Stimulated activated CD4-positive, alpha-beta T cell treated with anti-CD3 and anti-CD28 coated beads, Interleukin-1b, Interleukin-23, amount 100 ng/mL, for 4 hours (primary cell): ENCODE results near the gene PSMD7.

Experiments used
- DNase-seq, 2 donors: peaks; one replicate each; pipeline ENCODE4 v3.0.0-alpha.2; 2020; ENCODE audit warnings: low read depth in 2 of 2

The PSMD7 gene

GRCh38 chr16:74296432-74297144 is at the start of gene PSMD7:
Gene PSMD7 (plus strand): TSS chr16:74296814. CDS start chr16:74296915, 101 bp downstream.
- peak; percentile 71 to 81 for DNase-seq

DNA sequence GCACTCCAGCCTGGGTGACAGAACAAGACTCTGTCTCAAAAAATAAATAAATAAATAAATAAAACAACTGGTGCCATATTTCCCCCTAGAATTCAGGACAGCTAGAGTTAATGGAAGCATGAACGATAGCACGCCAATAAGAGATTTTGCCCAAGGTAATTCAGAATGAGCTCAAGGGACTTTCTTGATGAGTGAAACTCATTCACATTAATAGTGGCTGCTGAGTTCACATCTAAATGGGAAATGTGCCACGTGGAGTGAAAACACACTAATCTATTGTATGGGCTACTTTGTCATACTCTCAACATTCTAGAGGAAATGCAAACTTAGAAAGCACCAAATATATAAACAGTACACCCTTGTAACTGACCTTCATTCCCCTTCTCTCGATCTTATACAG is 47.4 kb upstream of the PSMD7 start:
- no peak for DNase-seq

GRCh38 chr16:74249846-74250245 is 46.8 kb upstream of the PSMD7 start:
- DNase-seq, result no peak

DNA sequence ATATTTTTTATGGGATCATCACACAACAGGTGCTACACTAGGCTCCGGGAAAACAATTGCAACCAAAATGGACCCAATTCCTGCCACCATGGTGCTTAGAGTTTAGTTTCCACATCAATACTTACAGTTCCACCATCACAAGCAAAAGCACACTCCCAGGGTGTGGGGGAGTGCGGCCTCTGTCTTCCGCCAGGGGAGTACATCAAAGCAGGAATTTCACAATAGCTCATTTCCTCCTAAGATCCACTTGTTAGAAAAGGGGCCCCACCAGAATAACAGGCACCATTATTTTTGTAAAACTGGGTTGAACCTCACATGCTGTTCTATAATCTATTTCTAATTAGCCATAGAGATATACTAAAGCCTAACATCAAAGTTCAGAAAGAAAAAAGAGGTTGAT is 44.3 kb upstream of the PSMD7 start:
- no peak for DNase-seq

DNA sequence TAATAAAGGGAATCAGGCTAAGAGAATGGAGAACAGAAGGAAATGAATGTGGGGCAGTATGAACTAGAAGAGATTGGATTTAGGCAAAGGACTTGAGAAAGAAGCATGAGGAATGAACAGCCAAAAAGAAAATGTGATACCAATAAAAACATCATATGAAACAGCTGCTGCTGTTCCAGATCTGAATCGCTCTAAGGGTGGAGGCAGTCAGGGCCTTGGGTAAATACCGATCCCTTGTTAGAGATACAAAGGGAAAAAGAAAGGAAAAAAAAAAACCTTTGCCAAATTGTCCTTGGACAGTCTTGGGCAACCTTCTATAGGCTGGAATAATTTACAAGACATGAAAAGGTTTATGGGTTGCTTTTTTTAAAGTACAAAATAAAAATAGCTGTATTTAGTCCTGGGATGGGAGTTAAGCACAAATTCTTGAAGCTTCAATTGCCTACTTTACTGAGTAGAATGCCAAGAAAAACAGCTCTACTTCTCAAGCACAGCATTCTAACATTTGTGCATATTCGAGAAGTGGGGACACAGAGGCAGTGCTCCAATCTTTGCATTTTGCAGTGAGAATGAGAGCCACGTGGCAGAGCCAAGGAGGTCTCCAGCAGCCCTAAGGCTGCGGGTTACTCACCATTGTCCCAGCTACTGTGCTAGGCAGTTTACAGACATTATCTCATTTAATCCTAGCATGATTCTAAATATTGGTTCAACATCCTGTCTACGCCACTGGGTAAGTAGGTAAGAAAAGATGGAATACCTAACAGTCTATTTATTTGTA is 43.3 kb upstream of the PSMD7 start:
- DNase-seq, result no peak

DNA sequence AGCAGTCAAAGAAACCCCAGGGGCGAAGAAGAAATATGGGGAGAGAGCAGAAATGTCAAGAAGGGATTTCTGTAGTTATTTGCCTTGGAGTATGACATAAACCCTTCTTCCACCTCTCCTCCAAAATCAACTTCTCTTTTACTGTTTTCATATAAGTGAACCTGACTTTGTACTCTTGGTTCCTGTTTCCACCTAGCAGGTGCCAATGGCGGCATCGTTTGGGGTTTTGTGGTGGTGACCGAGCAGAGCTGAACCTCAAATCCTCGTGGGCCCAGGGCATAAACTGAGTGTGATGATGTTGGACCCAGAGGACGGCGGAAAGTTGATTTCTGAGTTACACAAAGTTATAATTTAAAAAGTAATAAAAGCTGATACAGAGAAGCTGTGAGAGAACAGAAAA is 39.6 kb upstream of the PSMD7 start:
- DNase-seq, result no peak

DNA sequence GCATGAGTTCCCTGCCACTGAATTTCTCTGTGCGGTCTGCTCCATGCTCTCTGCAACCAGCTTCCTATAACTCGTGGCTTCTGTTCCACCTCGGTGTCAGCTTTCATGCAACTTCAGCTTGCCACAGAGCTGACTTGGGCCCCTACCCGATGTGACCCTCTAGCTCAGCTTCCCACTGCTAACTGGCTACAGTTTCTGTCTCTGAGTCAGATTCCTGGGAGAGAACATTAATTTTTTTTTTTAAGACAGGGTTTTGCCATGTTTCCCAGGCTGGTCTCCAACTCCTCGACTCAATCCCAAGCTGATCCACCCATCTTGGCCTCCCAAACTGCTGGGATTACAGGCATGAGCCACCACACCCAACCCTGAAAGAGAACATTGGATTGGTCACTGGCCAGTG is 35.5 kb upstream of the PSMD7 start:
- DNase-seq, result no peak

DNA sequence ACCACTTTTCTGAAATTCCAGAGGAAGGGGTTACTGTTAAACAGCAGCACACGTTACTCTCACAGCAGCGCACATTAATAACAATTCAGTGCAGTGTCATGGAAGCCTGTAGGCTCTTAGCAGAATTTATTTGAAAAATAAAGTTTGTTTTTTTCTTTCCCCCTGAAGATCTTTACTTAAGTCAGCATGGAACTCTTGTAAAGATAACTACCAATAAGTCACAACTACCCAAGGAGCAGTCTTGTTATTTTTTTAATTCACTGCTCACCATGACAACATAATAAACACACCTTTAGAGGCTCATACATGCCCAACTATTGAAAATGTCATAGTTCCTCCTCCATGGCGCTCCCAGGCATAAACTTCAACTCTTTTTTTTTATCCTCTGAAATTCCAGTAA is 31.8 kb upstream of the PSMD7 start:
- no peak for DNase-seq

GRCh38 chr16:74268372-74268782 is 28.2 kb upstream of the PSMD7 start:
- DNase-seq, result no peak

DNA sequence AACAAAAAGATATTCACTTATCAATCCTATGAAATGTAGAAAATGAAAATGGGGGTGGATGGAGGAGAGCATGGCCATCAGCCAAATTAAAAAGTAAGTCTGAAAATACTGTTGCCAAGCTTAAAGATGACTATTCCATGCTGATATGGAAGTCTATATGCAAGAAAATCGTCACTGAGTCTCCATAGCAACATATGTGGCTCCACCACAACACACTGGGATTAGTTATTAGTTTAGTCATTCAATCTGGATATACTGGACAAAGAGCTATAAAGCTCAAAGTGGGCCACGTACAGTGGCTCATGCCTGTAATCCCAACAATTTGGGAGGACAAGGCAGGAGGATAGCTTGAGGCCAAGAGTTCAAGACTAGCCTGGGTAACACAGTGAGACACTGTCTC is 24.7 kb upstream of the PSMD7 start:
- no peak for DNase-seq

GRCh38 chr16:74275031-74275636 is 21.5 kb upstream of the PSMD7 start:
- DNase-seq, result no peak

DNA sequence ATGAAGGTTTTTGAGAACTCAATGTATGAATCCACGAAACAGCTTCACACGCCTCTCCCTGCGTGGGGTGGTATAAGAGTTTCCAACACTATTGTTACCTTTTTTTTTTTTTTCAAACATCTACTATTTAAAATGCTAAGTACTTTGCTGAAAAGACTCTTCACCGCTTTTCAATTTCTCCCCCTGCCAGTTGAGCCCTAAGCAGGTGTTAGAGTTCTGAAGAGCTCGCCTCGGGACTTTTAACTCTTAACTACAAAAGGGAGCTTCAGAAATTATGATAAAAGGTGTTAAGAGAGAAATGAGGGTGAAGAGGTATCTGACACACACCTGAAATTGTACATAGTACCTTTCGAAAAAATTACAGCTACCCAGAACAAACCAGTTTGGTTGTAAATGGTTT is 20.9 kb upstream of the PSMD7 start:
- DNase-seq, result no peak

GRCh38 chr16:74277974-74278373 is 18.6 kb upstream of the PSMD7 start:
- no peak for DNase-seq

DNA sequence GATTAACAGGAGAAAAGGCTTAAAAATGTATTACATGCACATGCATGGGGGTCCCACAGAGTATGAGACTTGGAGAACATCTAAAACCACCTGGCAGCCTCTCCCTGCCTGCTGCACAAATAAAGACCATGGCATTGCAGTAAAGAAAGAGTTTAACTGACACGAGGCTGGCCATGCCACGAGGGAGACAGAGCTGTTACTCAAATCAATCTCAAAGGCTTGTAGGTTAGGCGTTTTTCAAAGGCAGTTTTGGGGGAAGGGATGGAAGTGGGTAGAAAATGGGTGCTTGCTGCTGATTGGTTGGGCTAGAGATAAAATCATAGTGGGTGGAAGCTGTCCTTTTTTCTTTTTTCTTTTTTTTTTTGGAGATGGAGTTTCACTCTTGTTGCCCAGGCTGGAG is 17.3 kb upstream of the PSMD7 start:
- DNase-seq, result no peak

DNA sequence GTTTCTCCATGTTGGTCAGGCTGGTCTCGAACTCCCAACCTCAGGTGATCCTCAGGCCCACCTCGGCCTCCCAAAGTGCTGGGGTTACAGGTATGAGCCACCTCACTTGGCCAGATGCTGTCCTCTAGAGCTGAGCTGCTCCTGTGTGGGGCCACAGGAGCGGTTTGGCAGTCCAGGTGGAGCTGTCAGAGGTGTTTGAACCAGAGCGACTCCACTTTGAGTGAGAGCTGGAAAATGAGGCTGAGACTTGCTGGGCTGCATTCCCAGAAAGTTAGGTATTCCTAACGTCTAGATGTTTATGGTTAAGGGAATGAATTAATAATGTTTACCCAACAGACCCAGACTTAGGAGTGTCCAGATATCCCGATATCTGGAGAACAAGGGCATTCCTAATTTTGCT is 16.8 kb upstream of the PSMD7 start:
- DNase-seq, result no peak

GRCh38 chr16:74280448-74280847 is 16.2 kb upstream of the PSMD7 start:
- no peak for DNase-seq

DNA sequence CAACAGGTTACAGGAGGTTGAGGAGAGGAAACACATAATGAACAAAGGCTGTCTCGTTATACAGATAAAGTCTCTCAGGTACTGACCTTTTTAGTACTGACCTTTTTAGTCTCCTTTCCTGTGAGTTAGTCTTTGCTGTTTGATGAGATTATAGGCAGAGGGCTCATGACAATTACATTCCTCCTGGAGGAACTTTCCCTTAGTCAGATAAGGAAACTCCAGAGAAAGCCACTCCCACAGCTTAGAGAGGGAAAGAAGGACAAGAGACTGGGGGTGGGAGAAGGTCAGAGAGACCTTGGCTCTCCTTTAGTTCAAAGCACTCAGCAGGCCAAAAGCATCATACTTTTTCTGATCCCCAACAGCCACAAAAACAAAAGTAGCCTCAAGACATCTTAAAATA is 15.3 kb upstream of the PSMD7 start:
- no peak for DNase-seq

- no peak for DNase-seq
These were observed 12.9 kb upstream of the PSMD7 start for GRCh38 chr16:74283716-74284115.

- no peak for DNase-seq
These were observed 8.5 kb upstream of the PSMD7 start for GRCh38 chr16:74288065-74288464.

GRCh38 chr16:74290356-74290755 is 6.3 kb upstream of the PSMD7 start:
- DNase-seq, result no peak

DNA sequence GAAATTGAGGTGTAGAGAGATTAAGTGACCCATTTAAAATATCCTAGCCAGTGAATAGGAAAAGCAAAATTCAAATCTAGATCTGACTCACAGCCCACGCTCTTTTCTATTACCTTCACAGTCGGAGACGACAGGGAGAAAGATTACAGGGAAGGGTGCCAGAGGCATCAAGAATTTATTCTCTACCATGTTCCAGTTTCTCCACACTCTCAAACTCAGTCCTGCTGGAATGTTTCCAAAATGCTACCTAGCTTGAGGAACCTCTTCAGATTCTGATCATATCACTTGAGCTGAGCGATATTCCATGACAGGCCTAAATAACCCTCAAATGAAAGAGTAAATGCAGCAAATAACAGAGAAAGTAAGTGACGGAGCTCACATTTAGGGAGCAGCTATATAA is 5.4 kb upstream of the PSMD7 start:
- DNase-seq, result no peak

- no peak for DNase-seq
These were observed 4.9 kb upstream of the PSMD7 start for GRCh38 chr16:74291577-74292208.

DNA sequence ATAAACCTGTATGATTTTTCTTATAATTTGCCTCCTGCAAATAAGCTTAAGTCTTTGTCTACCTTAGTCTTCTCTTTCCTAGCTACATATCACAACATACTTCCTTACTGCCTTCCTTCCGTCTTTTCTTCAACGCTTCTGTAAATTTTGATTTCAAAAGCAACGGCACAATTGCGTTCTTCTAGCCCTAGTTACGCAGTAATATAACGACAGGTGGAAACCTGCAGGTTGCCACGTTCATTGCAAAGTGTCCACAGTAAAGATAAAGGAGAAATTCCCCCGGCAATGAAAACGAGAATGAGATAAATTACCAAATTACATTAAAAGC is 546 bp upstream of the PSMD7 start:
- DNase-seq, result no peak
